ENCODE measurements around the gene SETDB1. TPM values are rescaled to one million over a fixed set of nuclear protein-coding genes. Genes with fewer than 3 reads are reported as not detected.

The SETDB1 gene
- total and polyA plus RNA-seq, 2 of the 13 experiments (the other 11 are each of a cell fraction or from before 2014, with no cell fraction given): 33.1 to 34.6 TPM

GRCh38 chr1:150981805-150982712 is 55.9 kb downstream of the SETDB1 start, which contains the start of gene ANXA9 (continued):
- TF ChIP-seq KAT7 (CRISPR knock-in tag; IDR thresholded peaks at IDR 0.05; ENCODE audit: borderline replicate concordance) (0 out of 2 replicates have a peak, but pooled peaks have one; percentile 23), ZNF652 (CRISPR knock-in tag; IDR thresholded peaks at IDR 0.05; ENCODE audit: borderline replicate concordance, low read depth) (no peak), ZNF12 (CRISPR knock-in tag; IDR thresholded peaks at IDR 0.05) (no peak; the same call in 1 of the 2 replicates), ZBTB8A (CRISPR knock-in tag; IDR thresholded peaks at IDR 0.05; ENCODE audit: borderline replicate concordance, low read depth) (no peak), KDM3A (CRISPR knock-in tag; IDR thresholded peaks at IDR 0.05; ENCODE audit: low read depth) (peak; percentile 65; the same call in 1 of the 2 replicates), ELK4 (CRISPR knock-in tag; IDR thresholded peaks at IDR 0.05; ENCODE audit: borderline replicate concordance) (no peak), RARG (CRISPR knock-in tag; IDR thresholded peaks at IDR 0.05; ENCODE audit: low read depth) (no peak), FOXM1 (CRISPR knock-in tag; IDR thresholded peaks at IDR 0.05) (no peak), PHF20 (CRISPR knock-in tag; IDR thresholded peaks at IDR 0.05) (peak; percentile 71), CERS6 (CRISPR knock-in tag; IDR thresholded peaks at IDR 0.05) (no peak), FOXP1 (IDR thresholded peaks at IDR 0.05) (no peak), FOXP1 (CRISPR knock-in tag; IDR thresholded peaks at IDR 0.05) (peak; percentile 21; the same call in 1 of the 2 replicates), CCDC6 (CRISPR knock-in tag; IDR thresholded peaks at IDR 0.05) (no peak; the same call in 1 of the 2 replicates), BRD4 (CRISPR knock-in tag; IDR thresholded peaks at IDR 0.05) (no peak; the same call in 1 of the 2 replicates), DR1 (CRISPR knock-in tag; IDR thresholded peaks at IDR 0.05) (no peak), THAP9 (CRISPR knock-in tag; IDR thresholded peaks at IDR 0.05; ENCODE audit: borderline replicate concordance) (no peak; the same call in 1 of the 2 replicates), HOXA7 (CRISPR knock-in tag; IDR thresholded peaks at IDR 0.05) (no peak), IRF2 (CRISPR knock-in tag; IDR thresholded peaks at IDR 0.05) (peak; percentile 56; the same call in 1 of the 2 replicates), RELA (CRISPR knock-in tag; IDR thresholded peaks at IDR 0.05) (no peak), ARNTL (CRISPR knock-in tag; IDR thresholded peaks at IDR 0.05) (peak; percentile 66; the same call in 1 of the 2 replicates), HNRNPH1 (optimal IDR thresholded peaks at IDR 0.05; ENCODE audit: low read depth, low read length) (no peak), ZNF382 (CRISPR knock-in tag; IDR thresholded peaks at IDR 0.05; ENCODE audit: borderline replicate concordance) (no peak), SOX6 (IDR thresholded peaks at IDR 0.05) (no peak), SOX6 (CRISPR knock-in tag; IDR thresholded peaks at IDR 0.05) (peak; percentile 56), ZNF639 (CRISPR knock-in tag; conservative IDR thresholded peaks at IDR 0.05) (no peak)
